Fibroblast of skin of left quadriceps (primary cell): ENCODE results near the gene OR5T3.
"Not testable (repeated sequence)": the region's sequence is repeated elsewhere in the genome, so short reads cannot be mapped to it uniquely, and the experiment has no call there.

Experiments used
- DNase-seq, 2 experiments: peaks; one replicate each; pipeline ENCODE4 v3.0.0-alpha.2; 2013; ENCODE audit warnings: low read depth in 2 of 2

The OR5T3 gene

GRCh38 chr11:56251954-56252353, at the start of gene OR5T3:
OR5T3 (plus strand) TSS chr11:56252254; CDS start chr11:56252254, 0 bp downstream.
- DNase-seq: no peak

- DNase-seq: no peak
Observed at GRCh38 chr11:56207790-56208189, 44.3 kb upstream of the OR5T3 start.

- no peak for DNase-seq
Observed at GRCh38 chr11:56214537-56214936, 37.5 kb upstream of the OR5T3 start.

- DNase-seq: not testable (repeated sequence)
Observed at GRCh38 chr11:56219735-56220134, 32.3 kb upstream of the OR5T3 start.

GRCh38 chr11:56234155-56234554, 17.9 kb upstream of the OR5T3 start, which contains the start of gene OR5T2:
OR5T2 (minus strand) TSS chr11:56234255; CDS start chr11:56233062, 1,193 bp downstream.
- no peak for DNase-seq

GRCh38 chr11:56271092-56271491, 19.0 kb downstream of the OR5T3 start:
- DNase-seq: no peak

GRCh38 chr11:56273854-56274253, 21.8 kb downstream of the OR5T3 start, which contains the start of gene OR5T1:
OR5T1 (plus strand) TSS chr11:56274154; CDS start chr11:56275639, 1,485 bp downstream.
- no peak for DNase-seq

GRCh38 chr11:56292154-56292553, 40.1 kb downstream of the OR5T3 start, which contains the start of gene OR8H1:
OR8H1 (minus strand) TSS chr11:56292254; CDS start chr11:56291062, 1,192 bp downstream.
- DNase-seq: no peak

GRCh38 chr11:56296898-56297297, 44.8 kb downstream of the OR5T3 start:
- no peak for DNase-seq
